ACC112 (cell line): ENCODE results near the gene LYPD1.

ENCODE experiments used
- H2AFZ ChIP-seq: fragments of 200-600 bp; sonication (generic); one replicate; pipeline ENCODE4 v1.6.0; 2017; ENCODE audit warnings: antibody characterized with exemption, low read length; ENCODE audit not compliant: unreplicated experiment
- H3K27ac ChIP-seq: fragments of 200-600 bp; sonication (generic); 2 replicates; pipeline ENCODE4 v1.5.1; 2014; ENCODE audit warnings: low read depth, mild to moderate bottlenecking, antibody characterized with exemption, low read length, moderate library complexity
- H3K27me3 ChIP-seq: fragments of 200-600 bp; sonication (generic); 2 replicates; pipeline ENCODE4 v1.6.1; 2014; ENCODE audit warnings: mild to moderate bottlenecking, antibody characterized with exemption, low read length, moderate library complexity, mixed read lengths; ENCODE audit not compliant: insufficient read depth
- H3K36me3 ChIP-seq: fragments of 200-600 bp; sonication (generic); 2 replicates; pipeline ENCODE4 v1.6.1; 2016; ENCODE audit warnings: mild to moderate bottlenecking, antibody characterized with exemption, low read length, moderate library complexity, mixed read lengths; ENCODE audit not compliant: insufficient read depth
- H3K4me1 ChIP-seq: fragments of 200-600 bp; sonication (generic); one replicate; pipeline ENCODE4 v1.6.1; 2016; ENCODE audit warnings: low read length, mixed read lengths; ENCODE audit not compliant: insufficient read depth, unreplicated experiment, control insufficient read depth
- H3K4me3 ChIP-seq: fragments of 200-600 bp; sonication (generic); 2 replicates; pipeline ENCODE4 v1.5.1; 2014; ENCODE audit warnings: mild to moderate bottlenecking, low read depth, low read length
- H3K79me2 ChIP-seq: fragments of 200-600 bp; sonication (generic); one replicate; pipeline ENCODE4 v1.6.0; 2016; ENCODE audit warnings: low read length; ENCODE audit not compliant: control insufficient read depth, unreplicated experiment, insufficient read depth

LYPD1 gene

GRCh38 chr2:132651115-132652045 is 18.6 kb downstream of the LYPD1 start:
- no peak overlapping the region for H3K4me3 ChIP-seq
- H2AFZ ChIP-seq, result no peak overlapping the region
- no peak overlapping the region for H3K27ac ChIP-seq
- H3K4me1 ChIP-seq, result no peaks in the 10 kb centered on the region
- no peaks in the 10 kb centered on the region for H3K36me3 ChIP-seq
- H3K27me3 ChIP-seq, result no peaks in the 10 kb centered on the region
- H3K79me2 ChIP-seq, result no peaks in the 10 kb centered on the region

DNA sequence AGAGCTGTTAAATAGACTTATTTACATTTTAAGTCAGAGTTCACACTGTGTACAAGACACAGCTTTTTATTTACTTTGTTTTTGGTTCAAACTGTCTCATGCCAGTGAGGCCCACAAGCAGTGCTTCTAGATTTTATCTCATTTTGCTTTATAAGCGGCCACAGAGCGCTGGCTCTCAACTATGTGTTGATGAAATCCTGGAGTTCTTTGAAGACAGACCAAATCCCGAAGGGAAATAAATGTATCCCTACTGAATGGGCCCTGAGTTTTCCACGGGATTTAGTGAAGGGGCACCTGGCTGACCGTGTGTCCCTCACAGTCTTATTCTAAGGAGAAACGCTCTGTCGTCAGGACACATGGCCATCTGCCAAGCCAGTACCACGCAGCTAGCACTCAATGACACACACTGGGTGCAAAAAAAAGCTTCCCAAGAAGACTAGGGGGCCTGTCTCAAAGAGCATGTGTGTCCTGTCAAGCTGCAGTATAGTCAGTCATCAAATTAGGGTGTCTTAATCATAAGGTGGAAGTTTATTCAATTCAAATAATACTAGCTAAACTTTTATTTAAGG is 23.4 kb downstream of the LYPD1 start:
- H3K4me3 ChIP-seq, result no peak overlapping the region
- no peaks in the 10 kb centered on the region for H3K79me2 ChIP-seq
- H3K27me3 ChIP-seq, result no peaks in the 10 kb centered on the region
- H3K27ac ChIP-seq, result no peak overlapping the region
- H2AFZ ChIP-seq, result no peak overlapping the region
- H3K4me1 ChIP-seq, result no peaks in the 10 kb centered on the region
- H3K36me3 ChIP-seq, result no peaks in the 10 kb centered on the region

GRCh38 chr2:132645722-132646539 is 24.1 kb downstream of the LYPD1 start:
- no peak overlapping the region for H3K4me3 ChIP-seq
- H3K27me3 ChIP-seq, result no peaks in the 10 kb centered on the region
- H2AFZ ChIP-seq, result no peak overlapping the region
- H3K36me3 ChIP-seq, result no peaks in the 10 kb centered on the region
- no peaks in the 10 kb centered on the region for H3K79me2 ChIP-seq
- no peak overlapping the region for H3K27ac ChIP-seq
- H3K4me1 ChIP-seq, result no peaks in the 10 kb centered on the region

DNA sequence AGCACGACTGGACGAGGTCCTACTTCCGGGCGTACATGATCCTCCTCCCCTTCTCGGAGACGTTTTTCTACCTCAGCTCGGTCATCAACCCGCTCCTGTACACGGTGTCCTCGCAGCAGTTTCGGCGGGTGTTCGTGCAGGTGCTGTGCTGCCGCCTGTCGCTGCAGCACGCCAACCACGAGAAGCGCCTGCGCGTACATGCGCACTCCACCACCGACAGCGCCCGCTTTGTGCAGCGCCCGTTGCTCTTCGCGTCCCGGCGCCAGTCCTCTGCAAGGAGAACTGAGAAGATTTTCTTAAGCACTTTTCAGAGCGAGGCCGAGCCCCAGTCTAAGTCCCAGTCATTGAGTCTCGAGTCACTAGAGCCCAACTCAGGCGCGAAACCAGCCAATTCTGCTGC is 24.8 kb downstream of the LYPD1 start:
- H2AFZ ChIP-seq, result no peak overlapping the region
- no peaks in the 10 kb centered on the region for H3K36me3 ChIP-seq
- no peaks in the 10 kb centered on the region for H3K27me3 ChIP-seq
- H3K4me1 ChIP-seq, result no peaks in the 10 kb centered on the region
- H3K27ac ChIP-seq, result no peak overlapping the region
- H3K79me2 ChIP-seq, result no peaks in the 10 kb centered on the region
- H3K4me3 ChIP-seq, result no peak overlapping the region

DNA sequence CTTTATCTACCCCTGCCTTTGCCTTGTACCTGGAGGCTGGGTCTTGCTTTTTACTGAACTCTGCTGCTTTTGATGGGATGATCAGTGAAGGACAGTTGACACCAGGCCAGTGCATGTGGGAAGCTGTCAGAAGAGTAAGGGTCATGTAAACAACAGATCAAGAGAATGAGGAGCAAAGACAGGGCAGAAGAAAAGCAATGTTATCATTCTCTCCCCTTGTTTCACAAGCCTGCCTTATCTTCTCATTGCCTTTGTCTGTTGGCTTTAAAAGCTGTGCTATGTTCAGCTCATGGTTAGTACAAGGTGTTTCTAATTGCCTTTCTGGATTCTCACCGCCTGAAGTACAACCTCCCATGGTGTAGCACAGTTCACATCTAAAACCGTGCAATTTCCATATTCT is 27.6 kb downstream of the LYPD1 start:
- Histone ChIP-seq H3K36me3 (no peaks in the 10 kb centered on the region), H3K4me3 (no peak overlapping the region), H3K79me2 (no peaks in the 10 kb centered on the region), H3K4me1 (no peaks in the 10 kb centered on the region), H2AFZ (no peak overlapping the region), H3K27ac (no peak overlapping the region), H3K27me3 (no peaks in the 10 kb centered on the region)

GRCh38 chr2:132641819-132642218 is 28.2 kb downstream of the LYPD1 start:
- Histone ChIP-seq H3K4me3 (no peak overlapping the region), H3K79me2 (no peaks in the 10 kb centered on the region), H3K27ac (no peak overlapping the region), H2AFZ (no peak overlapping the region), H3K36me3 (no peaks in the 10 kb centered on the region), H3K4me1 (no peaks in the 10 kb centered on the region), H3K27me3 (no peaks in the 10 kb centered on the region)

GRCh38 chr2:132640116-132640515 is 29.9 kb downstream of the LYPD1 start:
- H3K4me3 ChIP-seq, result no peak overlapping the region
- H3K27me3 ChIP-seq, result no peaks in the 10 kb centered on the region
- no peak overlapping the region for H3K27ac ChIP-seq
- H3K79me2 ChIP-seq, result no peaks in the 10 kb centered on the region
- H3K36me3 ChIP-seq, result no peaks in the 10 kb centered on the region
- no peak overlapping the region for H2AFZ ChIP-seq
- H3K4me1 ChIP-seq, result no peaks in the 10 kb centered on the region

DNA sequence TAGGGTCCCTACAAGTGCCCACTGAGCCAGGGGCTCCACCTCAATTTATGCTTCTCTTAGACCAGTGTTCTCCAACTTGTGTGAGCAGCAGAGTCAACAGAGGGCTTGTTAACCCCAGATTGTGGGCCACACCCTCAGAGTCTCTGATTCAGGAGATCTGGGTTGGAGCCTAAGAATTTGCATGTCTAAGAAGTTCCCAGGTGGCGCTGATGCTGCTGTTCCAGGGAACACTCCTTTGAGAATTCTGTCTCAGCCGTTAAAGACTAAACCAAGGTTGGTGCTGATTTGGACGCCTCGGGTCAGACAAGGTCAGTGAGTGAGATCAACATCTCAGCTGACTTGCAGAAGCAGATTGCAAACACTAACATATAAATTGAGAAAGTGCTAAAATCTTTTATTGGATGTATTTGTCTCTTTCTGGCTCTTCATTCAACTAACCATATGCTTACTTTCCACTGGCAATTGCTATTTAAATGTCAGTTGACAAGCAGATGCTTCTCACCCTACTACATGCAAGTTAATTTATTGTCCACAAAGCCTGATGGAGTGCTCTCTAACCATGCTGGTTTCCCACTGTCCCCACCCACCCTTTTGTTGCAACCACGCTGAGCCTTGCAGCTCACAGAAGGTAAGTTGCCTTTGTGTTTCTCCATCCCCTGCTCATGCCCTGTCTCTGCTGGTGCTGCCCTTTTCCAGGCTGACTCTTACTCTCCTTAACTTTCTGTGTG is 31.5 kb downstream of the LYPD1 start:
- no peaks in the 10 kb centered on the region for H3K4me1 ChIP-seq
- H3K79me2 ChIP-seq, result no peaks in the 10 kb centered on the region
- H3K4me3 ChIP-seq, result no peak overlapping the region
- H3K27me3 ChIP-seq, result no peaks in the 10 kb centered on the region
- no peaks in the 10 kb centered on the region for H3K36me3 ChIP-seq
- no peak overlapping the region for H3K27ac ChIP-seq
- H2AFZ ChIP-seq, result no peak overlapping the region

DNA sequence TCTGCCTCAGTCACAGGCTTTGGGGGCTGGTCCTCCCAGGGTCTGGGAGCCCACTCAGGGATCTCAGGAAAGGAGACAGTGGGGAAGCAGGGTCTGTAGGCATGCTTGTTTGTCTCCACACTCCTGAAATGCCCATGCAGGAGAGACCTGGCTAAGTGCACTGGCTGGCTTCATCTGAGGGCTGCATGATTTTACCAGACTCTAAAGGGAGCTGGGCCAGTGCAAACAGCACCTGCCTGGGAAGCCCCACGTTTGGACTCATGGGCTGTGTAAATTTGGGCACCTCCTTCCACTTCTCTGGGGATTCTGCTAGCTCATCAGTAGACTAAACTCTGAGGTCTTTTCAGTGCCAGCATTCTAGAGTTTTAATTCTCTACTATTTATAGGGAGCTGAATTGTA is 33.7 kb downstream of the LYPD1 start:
- no peaks in the 10 kb centered on the region for H3K36me3 ChIP-seq

DNA sequence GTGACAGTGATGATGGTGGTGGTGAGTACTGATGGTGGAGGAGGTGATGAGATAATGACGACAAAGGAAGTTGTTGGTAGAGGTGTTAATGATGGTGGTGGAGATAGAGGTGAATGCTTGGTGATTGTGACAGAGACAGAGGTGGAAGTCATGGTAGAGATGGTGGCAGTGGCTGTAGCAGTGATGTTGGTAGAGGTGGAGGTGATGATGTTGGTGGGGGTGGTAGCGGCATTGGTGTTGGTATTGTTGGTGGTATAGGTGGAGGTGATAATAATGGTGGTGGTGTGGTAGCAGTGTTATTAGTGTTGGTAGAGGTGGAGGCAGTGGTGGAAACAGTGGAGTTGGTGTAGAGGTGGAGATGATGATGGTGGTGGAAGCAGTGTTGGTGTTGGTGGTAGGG is 36.4 kb downstream of the LYPD1 start:
- Histone ChIP-seq H2AFZ (no peak overlapping the region), H3K4me1 (peaks cover 5% of the 10 kb centered on the region), H3K4me3 (no peak overlapping the region), H3K36me3 (no peaks in the 10 kb centered on the region), H3K27me3 (no peaks in the 10 kb centered on the region), H3K27ac (no peak overlapping the region), H3K79me2 (no peaks in the 10 kb centered on the region)

More for the DNA sequence above, 33.7 kb downstream of the LYPD1 start:
- no peak overlapping the region for H3K4me3 ChIP-seq
- H3K27me3 ChIP-seq, result no peaks in the 10 kb centered on the region
- H3K4me1 ChIP-seq, result peaks cover 5% of the 10 kb centered on the region
- H2AFZ ChIP-seq, result no peak overlapping the region
- H3K79me2 ChIP-seq, result no peaks in the 10 kb centered on the region
- H3K27ac ChIP-seq, result no peak overlapping the region
